CD4-positive, alpha-beta T cell treated with Interleukin-4 for 4 hours (primary cell): ENCODE measurements around the gene IRAK2.
A peak's percentile ranks its signal among the peaks of the same experiment; 100 is the strongest.

Source experiments
- DNase-seq: peaks from one replicate; pipeline ENCODE4 v3.0.0-alpha.2; 2020

IRAK2 gene

GRCh38 chr3:10286596-10287295, 122.0 kb downstream of the IRAK2 start:
- peak; percentile 66 for DNase-seq

GRCh38 chr3:10287936-10288574, 123.3 kb downstream of the IRAK2 start:
- no peak for DNase-seq

GRCh38 chr3:10288575-10288960, 123.8 kb downstream of the IRAK2 start:
- DNase-seq, result no peak

GRCh38 chr3:10289077-10289476, 124.4 kb downstream of the IRAK2 start:
- no peak for DNase-seq

GRCh38 chr3:10289787-10290355, 125.2 kb downstream of the IRAK2 start:
- DNase-seq, result no peak

- DNase-seq, result no peak
Measured at GRCh38 chr3:10290481-10291176, 125.9 kb downstream of the IRAK2 start.

GRCh38 chr3:10291641-10292040, 126.9 kb downstream of the IRAK2 start:
- no peak for DNase-seq

- peak; percentile 20 for DNase-seq
Measured at GRCh38 chr3:10292505-10293419, 128.0 kb downstream of the IRAK2 start, which contains the start of gene GHRL. Gene GHRL, minus strand, starts transcription at chr3:10292947. Its CDS starts 2,767 bp downstream, at chr3:10290180.
